Heart left ventricle (tissue), 13 donors: ENCODE data around the gene FBXW12.

Source experiments
- POLR2A ChIP-seq, 2 donors: fragments of 450-650 bp; IDR thresholded peaks; one replicate each; pipeline ENCODE4 v1.6.1; 2017; ENCODE audit warnings: antibody characterized with exemption in 2 of 2, mild to moderate bottlenecking in 2 of 2, moderate library complexity in 2 of 2
- TF ChIP-seq, protein P1 (sequence below), 12 donors: fragments of 200-600 bp; sonication (generic) in 4 of 12; IDR thresholded peaks; one replicate each; pipeline versions ENCODE4 v1.5.0 to v1.8.0; 2018 to 2022; ENCODE audit warnings: antibody characterized with exemption in 12 of 12, mild to moderate bottlenecking in 5 of 12
- donor health status: ischemic (EF 13 %, LVEDD 7.1; RV severe dilation, severe dysfunction).
- donor health status: DM: no; HTN: yes; CAD: no.
- donor health status: DM: no; HTN: no; CAD: no.
- donor health status: ischemic (EF 25% LVEDD 6.9; RV normal size, moderate dysfunction).
- donor health status: ischemic (EF 25% LVEDD 5.7; RV mildly dilated, moderate dysfunction).
- donor health status: ischemic (EF 35%, LVEDD 5.7; RV mildly dilated, moderate dysfunction).
- donor health status: nonischemic (EF 11% LVEDD 7.7; RV severe dilation, severe dysfunction).
- donor health status: DM: yes; HTN: yes; CAD: no.
- donor health status: PGD.
- donor health status: ischemic (EF 29% LVEDD 5.4; RV normal size, mild dysfunction).
- donor health status: nonischemic (EF 23%, LVEDD 6.1; RV moderate dilation, normal function).

DNA sequence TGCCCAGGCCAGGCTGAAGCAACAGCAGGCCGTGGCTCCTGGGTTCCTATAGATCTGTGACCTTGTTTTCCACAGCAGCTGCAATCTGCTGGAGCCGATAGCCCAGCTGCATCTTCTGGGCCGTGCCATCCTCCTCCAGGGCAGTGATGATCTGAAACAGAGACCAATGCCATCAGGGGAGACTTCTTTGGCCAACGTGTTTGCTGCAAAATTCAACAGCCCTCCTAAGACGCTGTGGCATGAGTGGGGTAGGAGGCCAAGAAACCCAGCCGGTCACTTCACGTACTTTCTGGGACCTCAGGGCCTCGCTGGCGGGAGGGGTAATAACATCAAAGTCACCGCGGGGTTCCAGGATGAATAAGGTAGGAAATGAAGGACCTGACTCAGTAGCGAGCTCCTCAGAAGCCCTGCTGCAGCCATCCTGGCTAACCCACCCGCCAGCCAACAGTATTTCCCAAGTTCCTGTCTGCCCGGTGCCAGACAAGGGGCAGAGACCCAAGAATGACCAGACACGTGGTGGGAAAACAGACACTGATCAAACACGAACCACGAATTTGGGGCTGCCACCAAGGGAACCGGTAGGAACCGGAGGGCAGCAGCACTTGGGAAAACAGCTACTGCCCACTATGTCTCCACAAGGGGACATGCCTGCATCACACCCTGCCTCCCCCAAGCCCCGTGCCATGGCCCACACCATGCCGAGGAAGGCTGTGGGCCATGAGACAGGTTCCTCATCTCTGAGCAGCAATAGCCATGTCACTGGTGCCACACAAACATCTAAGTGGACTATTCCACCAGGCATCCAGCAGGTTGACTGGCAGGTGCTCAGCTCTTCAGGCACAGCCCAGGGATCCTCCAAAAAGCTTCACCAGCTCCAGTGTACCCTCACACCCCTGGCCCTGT is 32.7 kb downstream of the FBXW12 start:
- TF ChIP-seq, protein P1, sequence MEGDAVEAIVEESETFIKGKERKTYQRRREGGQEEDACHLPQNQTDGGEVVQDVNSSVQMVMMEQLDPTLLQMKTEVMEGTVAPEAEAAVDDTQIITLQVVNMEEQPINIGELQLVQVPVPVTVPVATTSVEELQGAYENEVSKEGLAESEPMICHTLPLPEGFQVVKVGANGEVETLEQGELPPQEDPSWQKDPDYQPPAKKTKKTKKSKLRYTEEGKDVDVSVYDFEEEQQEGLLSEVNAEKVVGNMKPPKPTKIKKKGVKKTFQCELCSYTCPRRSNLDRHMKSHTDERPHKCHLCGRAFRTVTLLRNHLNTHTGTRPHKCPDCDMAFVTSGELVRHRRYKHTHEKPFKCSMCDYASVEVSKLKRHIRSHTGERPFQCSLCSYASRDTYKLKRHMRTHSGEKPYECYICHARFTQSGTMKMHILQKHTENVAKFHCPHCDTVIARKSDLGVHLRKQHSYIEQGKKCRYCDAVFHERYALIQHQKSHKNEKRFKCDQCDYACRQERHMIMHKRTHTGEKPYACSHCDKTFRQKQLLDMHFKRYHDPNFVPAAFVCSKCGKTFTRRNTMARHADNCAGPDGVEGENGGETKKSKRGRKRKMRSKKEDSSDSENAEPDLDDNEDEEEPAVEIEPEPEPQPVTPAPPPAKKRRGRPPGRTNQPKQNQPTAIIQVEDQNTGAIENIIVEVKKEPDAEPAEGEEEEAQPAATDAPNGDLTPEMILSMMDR (IDR thresholded peaks at IDR 0.05): no peak
- TF ChIP-seq POLR2A (IDR thresholded peaks at IDR 0.05): no peak
